Muscle of arm (tissue), 14 donors: ENCODE data around the gene KLHL29. TPM values are rescaled to one million over a fixed set of nuclear protein-coding genes. Genes with fewer than 3 reads are reported as not detected.
A peak's percentile ranks its signal among the peaks of the same experiment; 100 is the strongest.
"Not testable (repeated sequence)": the region's sequence is repeated elsewhere in the genome, so short reads cannot be mapped to it uniquely, and the experiment has no call there.

ENCODE experiments used
- DNase-seq: peaks from one replicate; pipeline ENCODE4 v3.0.0-alpha.2; 2013
- long read RNA-seq, 11 donors: transcript quantifications; one replicate each; lab custom pipeline, GENCODE V29; 2026
- polyA plus RNA-seq, 12 donors: library from polyadenylated mRNA; unstranded; fragments of 120-200 nt; gene quantifications; one replicate each; pipeline ENCODE4 v1.2.1, GENCODE V29; 2013; ENCODE audit not compliant: insufficient read length in 12 of 12

Gene KLHL29
- 10 to 100 TPM in 1 of 12 donors, 1 to 10 TPM in 10, not detected in 1; 5.4 to 13.6 (median 7.7) TPM for polyA plus RNA-seq
- long read RNA-seq, donor 1: 0 reads
- long read RNA-seq, donor 2: 0 reads
- long read RNA-seq, donor 3: 0 reads
- long read RNA-seq, donor 4: 0 reads
- long read RNA-seq, donor 5: 0 reads
- long read RNA-seq, donor 6: 0 reads
- long read RNA-seq, donor 7: 0 reads
- long read RNA-seq, donor 8, full-length matches to known transcripts: 1 of 1 reads
- long read RNA-seq, donor 8, partial matches to known transcripts: 0 of 1 reads
- long read RNA-seq, donor 8, other reads (novel, unspliced or antisense): 0 of 1 reads
- long read RNA-seq, donor 9: 0 reads
- long read RNA-seq, donor 10: 0 reads
- long read RNA-seq, donor 11: 0 reads

GRCh38 chr2:23384551-23385343 lies at the start of gene KLHL29:
TSS of gene KLHL29 (plus strand) at chr2:23385179. CDS start at chr2:23562197, 177,018 bp downstream.
- peak; percentile 83 for DNase-seq

GRCh38 chr2:23335550-23335949 lies 49.4 kb upstream of the KLHL29 start:
- DNase-seq: no peak

GRCh38 chr2:23342075-23342474 lies 42.9 kb upstream of the KLHL29 start:
- DNase-seq: no peak

GRCh38 chr2:23346029-23346428 lies 39.0 kb upstream of the KLHL29 start:
- no peak for DNase-seq

- DNase-seq: no peak
Measured at GRCh38 chr2:23346781-23347180, 38.2 kb upstream of the KLHL29 start.

GRCh38 chr2:23347471-23348092 lies 37.4 kb upstream of the KLHL29 start:
- DNase-seq: no peak

GRCh38 chr2:23348093-23348481 lies 36.9 kb upstream of the KLHL29 start:
- DNase-seq: not testable (repeated sequence)

GRCh38 chr2:23349508-23349907 lies 35.5 kb upstream of the KLHL29 start:
- no peak for DNase-seq

GRCh38 chr2:23350041-23350791 lies 34.8 kb upstream of the KLHL29 start:
- DNase-seq: peak; percentile 25

GRCh38 chr2:23350792-23351355 lies 34.1 kb upstream of the KLHL29 start:
- DNase-seq: no peak

- DNase-seq: peak; percentile 94
Measured at GRCh38 chr2:23351388-23352141, 33.4 kb upstream of the KLHL29 start.

- no peak for DNase-seq
Measured at GRCh38 chr2:23354554-23354953, 30.4 kb upstream of the KLHL29 start.

- no peak for DNase-seq
Measured at GRCh38 chr2:23355001-23355400, 30.0 kb upstream of the KLHL29 start.

GRCh38 chr2:23356711-23357110 lies 28.3 kb upstream of the KLHL29 start:
- DNase-seq: no peak

- no peak for DNase-seq
Measured at GRCh38 chr2:23359631-23360567, 25.1 kb upstream of the KLHL29 start.

- DNase-seq: no peak
Measured at GRCh38 chr2:23360571-23361125, 24.3 kb upstream of the KLHL29 start.

GRCh38 chr2:23361152-23361551 lies 23.8 kb upstream of the KLHL29 start:
- no peak for DNase-seq

GRCh38 chr2:23363268-23363667 lies 21.7 kb upstream of the KLHL29 start:
- DNase-seq: no peak

GRCh38 chr2:23363831-23364230 lies 21.1 kb upstream of the KLHL29 start:
- no peak for DNase-seq
